CD4-positive, CD25-positive, alpha-beta regulatory T cell (primary cell): Measurements from ENCODE around the gene DRG2. TPM values are rescaled to one million over a fixed set of nuclear protein-coding genes. Genes with fewer than 3 reads are reported as not detected.

ENCODE experiments used
- ATAC-seq, 2 donors: fragments of 150-1000 bp; cut with Tn5 transposase; one replicate each; pipeline ENCODE4 v1.10.0; 2021; ENCODE audit warnings: low read depth in 2 of 2, moderate number of reproducible peaks in 2 of 2, moderate library complexity in 1 of 2
- DNase-seq, 3 donors: peaks; one replicate each; pipeline versions ENCODE4 v3.0.0 to v3.0.0-alpha.2; 2012 to 2022; ENCODE audit warnings: mixed read lengths in 1 of 3
- H3K27ac ChIP-seq: one replicate; pipeline ENCODE4 v1.7.0; 2013; ENCODE audit warnings: mild to moderate bottlenecking, low read length; ENCODE audit not compliant: insufficient read depth, poor library complexity, severe bottlenecking
- H3K27me3 ChIP-seq: one replicate; pipeline ENCODE4 v1.7.0; 2013; ENCODE audit warnings: low read length; ENCODE audit not compliant: control insufficient read depth, insufficient read depth
- H3K36me3 ChIP-seq: one replicate; pipeline ENCODE4 v1.7.0; 2013; ENCODE audit warnings: mild to moderate bottlenecking, low read length, moderate library complexity; ENCODE audit not compliant: control insufficient read depth, insufficient read depth
- H3K4me1 ChIP-seq: 2 replicates; pipeline ENCODE4 v1.7.0; 2013; ENCODE audit warnings: mild to moderate bottlenecking, low read length; ENCODE audit not compliant: insufficient read depth, control insufficient read depth, poor library complexity, severe bottlenecking
- H3K4me3 ChIP-seq: one replicate; pipeline ENCODE4 v1.7.0; 2013; ENCODE audit warnings: low read depth, mild to moderate bottlenecking, low read length, moderate library complexity
- H3K9me3 ChIP-seq, 2 experiments: 1 replicate in 1 of 2; 2 replicates in 1 of 2; pipeline ENCODE4 v1.7.0; 2013; ENCODE audit warnings: low read length in 2 of 2, mild to moderate bottlenecking in 1 of 2, moderate library complexity in 1 of 2; ENCODE audit not compliant: control insufficient read depth in 2 of 2
- H3K27ac Mint-ChIP-seq, 3 donors: one replicate each; pipeline ENCODE4 v1.8.0; 2020 to 2022; ENCODE audit warnings: mild to moderate bottlenecking in 3 of 3, mixed read lengths in 3 of 3, moderate library complexity in 2 of 3
- H3K27me3 Mint-ChIP-seq: one replicate; pipeline ENCODE4 v1.8.0; 2022; ENCODE audit warnings: mild to moderate bottlenecking, mixed read lengths
- H3K36me3 Mint-ChIP-seq: one replicate; pipeline ENCODE4 v1.8.0; 2020; ENCODE audit warnings: mixed read lengths
- H3K4me1 Mint-ChIP-seq, 4 donors: one replicate each; pipeline ENCODE4 v1.8.0; 2020 to 2022; ENCODE audit warnings: mixed read lengths in 4 of 4, mild to moderate bottlenecking in 1 of 4
- H3K4me3 Mint-ChIP-seq, 4 donors: one replicate each; pipeline ENCODE4 v1.8.0; 2020 to 2022; ENCODE audit warnings: mild to moderate bottlenecking in 4 of 4, mixed read lengths in 4 of 4, moderate library complexity in 3 of 4
- H3K9me3 Mint-ChIP-seq, 7 donors: one replicate each; pipeline ENCODE4 v1.8.0; 2020 to 2022; ENCODE audit warnings: mixed read lengths in 7 of 7, mild to moderate bottlenecking in 3 of 7, moderate library complexity in 2 of 7
- polyA plus RNA-seq, 4 donors: library from polyadenylated mRNA; unstranded; fragments of 300-500 nt; fragmentation: Illumina TruSeq; gene quantifications; one replicate each; pipeline ENCODE4 v1.2.3, GENCODE V29; 2021
- total RNA-seq: library from RNA; stranded (reverse); gene quantifications from one replicate; pipeline ENCODE4 v1.2.3, GENCODE V29; 2022

DRG2 gene
- total and polyA plus RNA-seq, 5 donors from 2014 or later, result 36.4 to 54.5 (median 43.7) TPM

DNA sequence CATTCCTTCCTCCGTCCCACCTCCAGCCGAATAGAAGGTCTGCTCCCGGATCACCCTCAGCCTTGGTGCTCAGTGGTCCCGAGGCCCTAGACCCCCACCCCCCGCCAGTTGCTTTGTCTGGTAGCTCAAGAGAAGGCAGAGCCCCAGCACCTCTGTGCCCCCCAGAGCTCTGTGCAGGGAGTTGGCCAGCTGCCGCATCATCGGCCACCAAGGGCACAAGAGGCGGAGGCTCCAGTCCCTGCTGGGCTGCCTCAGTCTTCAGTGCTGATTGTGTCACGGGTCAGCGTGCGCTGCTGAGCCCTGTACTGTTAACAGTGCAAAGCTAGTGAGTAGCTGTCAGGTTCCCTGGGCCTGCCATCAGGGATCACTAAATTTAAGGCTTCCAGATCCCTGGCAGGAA, 22.2 kb upstream of the DRG2 start:
- peaks cover 0 to under 1% (median 0%) of the 10 kb centered on the region in 7 donors for H3K9me3 Mint-ChIP-seq
- no peaks in the 10 kb centered on the region for H3K9me3 ChIP-seq
- peaks cover 33% of the 10 kb centered on the region for H3K36me3 ChIP-seq
- no peaks in the 10 kb centered on the region for H3K27me3 Mint-ChIP-seq
- H3K27ac Mint-ChIP-seq, result no peak overlapping the region
- no peak overlapping the region for H3K4me3 Mint-ChIP-seq
- H3K27ac ChIP-seq, result no peak overlapping the region
- DNase-seq, result no peak
- peaks cover 12% of the 10 kb centered on the region for H3K36me3 Mint-ChIP-seq
- H3K4me3 ChIP-seq, result no peak overlapping the region
- no peaks in the 10 kb centered on the region for H3K4me1 Mint-ChIP-seq
- ATAC-seq, result no peak
- no peaks in the 10 kb centered on the region for H3K4me1 ChIP-seq
- no peaks in the 10 kb centered on the region for H3K27me3 ChIP-seq

DNA sequence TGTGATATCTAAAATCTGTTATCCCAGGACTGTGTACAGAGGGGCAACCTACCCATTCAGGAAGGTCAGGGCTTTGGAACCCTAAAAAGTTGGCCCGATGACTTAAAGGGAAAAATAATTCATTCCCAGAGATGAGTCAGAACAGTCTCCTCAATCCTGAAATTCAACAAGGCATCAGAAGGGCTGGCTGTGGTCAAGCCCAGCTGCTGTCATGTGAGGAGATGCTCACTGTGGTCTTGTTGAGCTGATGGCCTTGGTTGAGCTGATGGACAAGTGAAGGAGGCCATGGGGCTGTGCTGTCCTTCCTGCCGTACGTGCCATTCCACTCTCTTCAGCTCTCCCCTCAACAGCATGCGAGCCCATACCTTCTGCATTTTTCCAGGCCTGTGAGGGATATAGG, 20.9 kb upstream of the DRG2 start:
- no peaks in the 10 kb centered on the region for H3K4me1 ChIP-seq
- H3K4me3 ChIP-seq, result no peak overlapping the region
- H3K36me3 ChIP-seq, result peaks cover 25% of the 10 kb centered on the region
- Mint-ChIP-seq H3K4me1 (peaks cover 0 to 12% (median 0%) of the 10 kb centered on the region in 4 donors), H3K9me3 (no peaks in the 10 kb centered on the region), H3K36me3 (peaks cover 12% of the 10 kb centered on the region), H3K27ac (peak overlapping the region in 1 of 3 donors; percentile 17), H3K27me3 (no peaks in the 10 kb centered on the region), H3K4me3 (no peak overlapping the region)
- H3K27me3 ChIP-seq, result no peaks in the 10 kb centered on the region
- DNase-seq (no peak), ATAC-seq (no peak)
- no peak overlapping the region for H3K27ac ChIP-seq
- H3K9me3 ChIP-seq, result no peaks in the 10 kb centered on the region

DNA sequence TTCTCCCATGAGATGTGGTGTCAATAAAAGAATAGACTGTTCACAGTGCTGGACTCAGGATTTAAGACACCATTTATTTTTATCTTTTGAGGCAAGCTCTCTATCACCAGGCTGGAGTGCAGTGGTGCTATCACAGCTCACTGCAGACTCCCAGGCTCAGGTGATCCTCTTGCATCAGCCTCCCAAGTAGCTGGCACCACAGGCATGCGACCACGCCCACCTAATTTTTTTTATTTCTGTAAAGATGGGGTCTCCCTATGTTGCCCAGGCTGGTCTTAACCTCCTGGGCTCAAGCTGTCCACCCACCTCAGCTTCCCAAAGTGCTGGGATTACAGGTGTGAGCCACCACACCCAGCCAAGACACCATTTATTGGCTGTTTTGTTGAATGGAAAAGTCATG, 18.6 kb upstream of the DRG2 start:
- no peaks in the 10 kb centered on the region for H3K27me3 ChIP-seq
- Mint-ChIP-seq H3K27me3 (peaks cover 5% of the 10 kb centered on the region), H3K9me3 (no peaks in the 10 kb centered on the region), H3K36me3 (peaks cover 5% of the 10 kb centered on the region), H3K4me3 (no peak overlapping the region), H3K27ac (no peak overlapping the region), H3K4me1 (peaks cover 0 to 13% (median 0%) of the 10 kb centered on the region in 4 donors)
- no peak overlapping the region for H3K4me3 ChIP-seq
- DNase-seq (no peak), ATAC-seq (no peak)
- H3K4me1 ChIP-seq, result no peaks in the 10 kb centered on the region
- no peak overlapping the region for H3K27ac ChIP-seq
- H3K36me3 ChIP-seq, result peaks cover 15% of the 10 kb centered on the region
- H3K9me3 ChIP-seq, result no peaks in the 10 kb centered on the region

DNA sequence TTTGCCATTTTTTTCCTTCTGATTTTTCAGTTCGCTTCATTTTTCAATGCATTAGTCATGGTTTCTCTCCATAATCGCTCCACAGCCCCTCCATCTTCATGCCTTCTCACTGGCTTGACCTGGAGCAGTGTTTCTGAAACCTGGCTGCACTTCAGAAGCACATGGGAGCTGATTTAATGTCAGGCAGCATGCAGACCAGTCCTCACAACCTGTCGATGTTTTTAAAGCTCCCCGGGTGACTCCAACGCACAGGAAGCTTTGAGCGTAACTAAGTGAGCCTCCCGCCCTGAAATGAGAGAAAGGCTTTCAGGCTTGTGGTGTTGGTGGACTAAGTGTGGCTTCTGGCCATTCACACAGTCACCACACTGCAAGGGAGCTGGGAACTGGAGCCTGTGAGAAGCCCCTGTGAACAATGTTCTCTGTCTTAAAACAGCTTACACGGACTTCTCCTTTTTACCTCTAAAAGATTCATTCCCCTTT, 16.8 kb upstream of the DRG2 start:
- Histone ChIP-seq H3K9me3 (no peaks in the 10 kb centered on the region), H3K27me3 (peaks cover 6% of the 10 kb centered on the region), H3K4me3 (no peak overlapping the region), H3K27ac (no peak overlapping the region), H3K36me3 (peaks cover under 1% of the 10 kb centered on the region), H3K4me1 (no peaks in the 10 kb centered on the region)
- DNase-seq (peak in 1 of 3 donors; percentile 11), ATAC-seq (no peak)
- no peak overlapping the region for H3K27ac Mint-ChIP-seq
- peaks cover 16% of the 10 kb centered on the region for H3K27me3 Mint-ChIP-seq
- H3K4me1 Mint-ChIP-seq, result peaks cover 0 to 13% (median 0%) of the 10 kb centered on the region in 4 donors
- H3K9me3 Mint-ChIP-seq, result peaks cover 0 to 2% (median 0%) of the 10 kb centered on the region in 7 donors
- no peaks in the 10 kb centered on the region for H3K36me3 Mint-ChIP-seq
- H3K4me3 Mint-ChIP-seq, result no peak overlapping the region

DNA sequence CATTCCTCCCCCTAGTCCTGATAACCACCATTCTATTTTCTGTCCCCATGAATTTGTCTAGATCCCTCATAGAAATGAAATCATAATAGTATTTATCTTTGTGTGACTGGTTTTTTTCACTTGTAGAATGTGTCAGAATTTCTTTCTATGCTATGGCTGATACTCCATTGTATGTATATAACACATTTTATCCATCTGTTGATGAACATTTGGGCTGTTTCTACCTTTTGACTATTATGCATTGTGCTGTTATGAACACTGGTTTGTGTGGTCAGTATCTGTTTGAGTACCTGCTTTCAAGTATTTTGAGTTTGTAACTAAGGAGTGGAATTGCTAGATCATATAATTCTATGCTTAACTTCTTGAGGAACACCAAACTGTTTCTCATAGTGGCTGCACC, 16.0 kb upstream of the DRG2 start:
- Histone ChIP-seq H3K27me3 (peaks cover 6% of the 10 kb centered on the region), H3K4me1 (no peaks in the 10 kb centered on the region), H3K27ac (no peak overlapping the region), H3K4me3 (no peak overlapping the region), H3K9me3 (no peaks in the 10 kb centered on the region), H3K36me3 (no peaks in the 10 kb centered on the region)
- H3K4me1 Mint-ChIP-seq, result peaks cover 0 to 13% (median 0%) of the 10 kb centered on the region in 4 donors
- no peak for ATAC-seq
- peaks cover 0 to 2% (median 0%) of the 10 kb centered on the region in 7 donors for H3K9me3 Mint-ChIP-seq
- no peak overlapping the region for H3K27ac Mint-ChIP-seq
- H3K36me3 Mint-ChIP-seq, result no peaks in the 10 kb centered on the region
- DNase-seq, result no peak
- H3K4me3 Mint-ChIP-seq, result no peak overlapping the region
- peaks cover 25% of the 10 kb centered on the region for H3K27me3 Mint-ChIP-seq

DNA sequence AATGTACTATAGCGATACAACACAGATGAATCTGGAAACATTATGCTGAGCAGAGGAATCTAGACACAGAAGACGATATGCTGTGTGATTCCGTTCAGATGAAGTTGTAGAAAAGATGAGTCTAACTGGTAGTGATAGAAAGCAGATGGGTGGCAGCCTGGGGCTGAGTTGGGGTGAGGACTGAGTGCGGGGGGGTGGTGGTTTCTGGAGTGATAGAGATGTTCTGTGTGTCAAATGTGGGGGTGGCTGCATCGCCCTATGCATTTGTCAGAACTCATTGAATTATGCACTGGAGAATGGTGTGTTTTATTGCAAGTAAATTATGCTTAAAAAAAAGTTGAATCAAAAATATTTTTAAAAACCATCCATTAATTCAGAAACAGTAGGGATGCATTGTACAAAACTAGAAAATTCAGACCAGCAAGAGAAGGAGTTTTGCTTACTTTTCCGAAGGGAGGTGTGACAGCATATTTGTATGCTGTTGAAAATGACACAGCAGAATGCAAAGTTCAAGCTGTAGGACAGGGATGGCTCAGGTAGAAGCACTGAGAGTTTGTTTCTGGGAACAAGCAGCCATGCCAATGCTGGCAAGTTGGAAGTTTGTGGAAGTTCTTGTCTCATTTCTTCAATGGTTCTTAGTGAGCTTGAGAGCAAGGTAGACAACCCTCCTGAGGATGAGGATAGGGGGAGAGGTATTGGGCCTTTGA, 13.0 kb upstream of the DRG2 start:
- H3K27me3 ChIP-seq, result peaks cover 6% of the 10 kb centered on the region
- Mint-ChIP-seq H3K36me3 (no peaks in the 10 kb centered on the region), H3K4me3 (peak overlapping the region in 1 of 4 donors; percentile 15), H3K4me1 (peaks cover 0 to 13% (median 0%) of the 10 kb centered on the region in 4 donors), H3K27ac (peak overlapping the region in 1 of 3 donors; percentile 68), H3K27me3 (peaks cover 39% of the 10 kb centered on the region), H3K9me3 (peaks cover 0 to 2% (median 0%) of the 10 kb centered on the region in 7 donors)
- H3K4me1 ChIP-seq, result no peaks in the 10 kb centered on the region
- no peaks in the 10 kb centered on the region for H3K9me3 ChIP-seq
- no peaks in the 10 kb centered on the region for H3K36me3 ChIP-seq
- DNase-seq (no peak), ATAC-seq (no peak)
- no peak overlapping the region for H3K4me3 ChIP-seq
- no peak overlapping the region for H3K27ac ChIP-seq

DNA sequence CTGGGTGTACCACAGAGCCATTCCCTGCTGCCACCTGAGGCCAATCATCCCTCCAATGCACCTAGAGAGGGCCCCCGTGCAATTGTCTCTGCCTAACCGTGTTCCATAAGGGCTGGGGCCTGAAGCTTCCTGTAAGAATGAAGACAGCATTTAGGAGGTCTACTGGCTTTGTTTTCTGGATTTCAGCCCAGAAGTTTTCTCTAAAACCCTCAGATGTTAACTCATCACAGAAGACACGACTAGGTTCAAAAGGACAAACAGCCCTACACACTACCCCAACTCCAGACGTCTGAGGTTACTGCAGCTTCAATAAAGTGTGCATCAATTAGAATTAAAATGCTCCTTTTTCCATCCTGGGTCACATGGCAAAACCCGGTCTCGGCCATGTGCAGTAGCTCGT, 10.8 kb upstream of the DRG2 start:
- Mint-ChIP-seq H3K4me3 (no peak overlapping the region), H3K27ac (no peak overlapping the region), H3K9me3 (peaks cover 0 to 2% (median 0%) of the 10 kb centered on the region in 7 donors), H3K27me3 (peaks cover 59% of the 10 kb centered on the region), H3K36me3 (no peaks in the 10 kb centered on the region), H3K4me1 (no peaks in the 10 kb centered on the region)
- Histone ChIP-seq H3K27me3 (peaks cover 6% of the 10 kb centered on the region), H3K4me3 (no peak overlapping the region), H3K9me3 (no peaks in the 10 kb centered on the region), H3K27ac (no peak overlapping the region), H3K4me1 (no peaks in the 10 kb centered on the region), H3K36me3 (no peaks in the 10 kb centered on the region)
- no peak for DNase-seq
- ATAC-seq, result no peak

DNA sequence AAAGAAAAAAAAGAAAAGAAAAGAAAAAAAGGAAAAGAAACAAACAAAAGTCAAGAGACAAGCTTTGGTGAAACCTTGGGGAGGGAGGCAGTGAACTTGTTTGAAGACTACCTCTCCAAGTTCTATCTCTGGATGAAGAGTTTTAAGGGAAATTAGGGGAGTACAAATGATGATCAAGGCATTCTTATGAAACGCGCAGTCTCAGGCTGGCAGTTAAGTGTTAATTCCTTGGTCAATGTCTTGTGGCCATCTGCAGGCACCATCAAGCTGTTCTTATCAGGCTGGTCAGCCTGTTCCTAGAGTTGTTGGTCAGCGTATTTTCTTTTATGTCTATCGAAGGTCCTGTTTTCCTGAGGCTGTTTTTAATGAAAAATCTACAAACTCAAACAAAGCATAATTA, 8.2 kb upstream of the DRG2 start:
- Mint-ChIP-seq H3K36me3 (no peaks in the 10 kb centered on the region), H3K4me1 (no peaks in the 10 kb centered on the region), H3K27me3 (peaks cover 53% of the 10 kb centered on the region), H3K27ac (no peak overlapping the region), H3K9me3 (peaks cover 0 to 2% (median 0%) of the 10 kb centered on the region in 7 donors), H3K4me3 (no peak overlapping the region)
- Histone ChIP-seq H3K36me3 (no peaks in the 10 kb centered on the region), H3K27ac (no peak overlapping the region), H3K4me1 (no peaks in the 10 kb centered on the region), H3K4me3 (no peak overlapping the region), H3K27me3 (peaks cover 6% of the 10 kb centered on the region), H3K9me3 (no peaks in the 10 kb centered on the region)
- ATAC-seq, result no peak
- DNase-seq, result no peak
